ENCODE data around the gene GSTM4. TPM values are rescaled to one million over a fixed set of nuclear protein-coding genes. Genes with fewer than 3 reads are reported as not detected.

The GSTM4 gene
- total RNA-seq, 1 experiment from 2014 or later = 13.6 TPM

GRCh38 chr1:109626682-109627408 is 29.1 kb upstream of the GSTM4 start:
- CTCF ChIA-PET = interaction anchor here (1.0 kb wide), 1 partner anchor 83 kb away, joined by 3 read pairs; no protein-coding TSS in a partner anchor
- Mint-ChIP-seq H3K36me3 (ENCODE audit: insufficient read depth, unreplicated experiment) (peaks cover 20% of the 10 kb centered on the region), H3K9me3 (ENCODE audit: low read depth, unreplicated experiment) (no peaks in the 10 kb centered on the region), H3K27ac (ENCODE audit: unreplicated experiment) (no peak overlapping the region), H3K27me3 (ENCODE audit: unreplicated experiment) (no peaks in the 10 kb centered on the region), H3K4me3 (ENCODE audit: low read depth, unreplicated experiment) (no peak overlapping the region), H3K4me1 (ENCODE audit: low read depth, unreplicated experiment) (peaks cover 3% of the 10 kb centered on the region)
- intact Hi-C loops (cut with micrococcal nuclease; ENCODE audit: unreplicated experiment) = no loop called here
- TF ChIP-seq, protein P1, sequence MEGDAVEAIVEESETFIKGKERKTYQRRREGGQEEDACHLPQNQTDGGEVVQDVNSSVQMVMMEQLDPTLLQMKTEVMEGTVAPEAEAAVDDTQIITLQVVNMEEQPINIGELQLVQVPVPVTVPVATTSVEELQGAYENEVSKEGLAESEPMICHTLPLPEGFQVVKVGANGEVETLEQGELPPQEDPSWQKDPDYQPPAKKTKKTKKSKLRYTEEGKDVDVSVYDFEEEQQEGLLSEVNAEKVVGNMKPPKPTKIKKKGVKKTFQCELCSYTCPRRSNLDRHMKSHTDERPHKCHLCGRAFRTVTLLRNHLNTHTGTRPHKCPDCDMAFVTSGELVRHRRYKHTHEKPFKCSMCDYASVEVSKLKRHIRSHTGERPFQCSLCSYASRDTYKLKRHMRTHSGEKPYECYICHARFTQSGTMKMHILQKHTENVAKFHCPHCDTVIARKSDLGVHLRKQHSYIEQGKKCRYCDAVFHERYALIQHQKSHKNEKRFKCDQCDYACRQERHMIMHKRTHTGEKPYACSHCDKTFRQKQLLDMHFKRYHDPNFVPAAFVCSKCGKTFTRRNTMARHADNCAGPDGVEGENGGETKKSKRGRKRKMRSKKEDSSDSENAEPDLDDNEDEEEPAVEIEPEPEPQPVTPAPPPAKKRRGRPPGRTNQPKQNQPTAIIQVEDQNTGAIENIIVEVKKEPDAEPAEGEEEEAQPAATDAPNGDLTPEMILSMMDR (IDR thresholded peaks at IDR 0.05; ENCODE audit: unreplicated experiment) = no peak
- no TSS peak for BruUV-seq (replicated peaks)
- DNase-seq = no peak

- Mint-ChIP-seq H3K27ac (ENCODE audit: unreplicated experiment) (no peak overlapping the region), H3K27me3 (ENCODE audit: unreplicated experiment) (no peaks in the 10 kb centered on the region), H3K4me3 (ENCODE audit: low read depth, unreplicated experiment) (no peak overlapping the region), H3K36me3 (ENCODE audit: insufficient read depth, unreplicated experiment) (peaks cover 13% of the 10 kb centered on the region), H3K4me1 (ENCODE audit: low read depth, unreplicated experiment) (no peaks in the 10 kb centered on the region), H3K9me3 (ENCODE audit: low read depth, unreplicated experiment) (no peaks in the 10 kb centered on the region)
- no TSS peak for BruUV-seq (replicated peaks)
- intact Hi-C loops (cut with micrococcal nuclease; ENCODE audit: unreplicated experiment) = no loop called here
- CTCF ChIA-PET = no interaction called here
- TF ChIP-seq, protein P1 (IDR thresholded peaks at IDR 0.05; ENCODE audit: unreplicated experiment) = no peak
- DNase-seq = no peak
Measured at GRCh38 chr1:109627692-109628399, 28.1 kb upstream of the GSTM4 start.

DNA sequence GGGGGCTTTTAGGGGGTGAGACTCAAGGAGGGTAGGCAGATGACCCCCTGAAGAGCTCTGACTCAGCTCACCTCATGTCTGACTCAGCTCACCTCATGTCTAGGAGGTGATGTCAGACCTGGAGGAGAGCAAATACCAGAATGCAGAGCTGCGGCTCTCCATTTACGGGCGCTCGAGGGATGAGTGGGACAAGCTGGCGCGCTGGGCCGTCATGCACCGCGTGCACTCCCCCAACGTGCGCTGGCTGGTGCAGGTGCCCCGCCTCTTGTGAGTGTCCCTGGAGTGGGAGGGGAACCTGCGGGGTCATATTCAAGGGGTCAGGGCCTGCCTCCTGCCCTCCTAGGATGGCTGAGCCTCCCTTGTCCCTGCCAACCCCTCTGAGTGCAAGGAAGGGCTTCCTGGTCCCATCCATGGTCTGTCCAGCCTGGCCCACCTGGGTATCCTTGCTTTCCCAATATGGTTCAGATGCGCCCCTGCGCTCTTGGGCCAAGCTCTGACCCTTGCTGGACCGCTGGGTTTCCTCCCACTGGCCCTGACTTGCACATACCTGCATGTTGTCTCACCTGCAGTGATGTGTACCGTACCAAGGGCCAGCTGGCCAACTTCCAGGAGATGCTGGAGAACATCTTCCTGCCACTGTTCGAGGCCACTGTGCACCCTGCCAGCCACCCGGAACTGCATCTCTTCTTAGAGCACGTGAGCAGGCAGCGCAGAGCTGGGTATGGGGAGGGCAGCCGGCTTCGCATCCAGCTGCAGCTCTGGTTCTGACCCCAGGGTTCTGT is 27.2 kb upstream of the GSTM4 start:
- no peaks in the 10 kb centered on the region for H3K9me3 Mint-ChIP-seq (ENCODE audit: low read depth, unreplicated experiment)
- H3K4me1 Mint-ChIP-seq (ENCODE audit: low read depth, unreplicated experiment) = no peaks in the 10 kb centered on the region
- H3K36me3 Mint-ChIP-seq (ENCODE audit: insufficient read depth, unreplicated experiment) = peaks cover 10% of the 10 kb centered on the region
- H3K4me3 Mint-ChIP-seq (ENCODE audit: low read depth, unreplicated experiment) = no peak overlapping the region
- no TSS peak for BruUV-seq (replicated peaks)
- intact Hi-C loops (cut with micrococcal nuclease; ENCODE audit: unreplicated experiment) = no loop called here
- no peak for DNase-seq
- CTCF ChIA-PET = interaction anchor here (0.7 kb wide), 1 partner anchor 83 kb away, joined by 3 read pairs; no protein-coding TSS in a partner anchor
- H3K27me3 Mint-ChIP-seq (ENCODE audit: unreplicated experiment) = no peaks in the 10 kb centered on the region
- H3K27ac Mint-ChIP-seq (ENCODE audit: unreplicated experiment) = no peak overlapping the region
- TF ChIP-seq, protein P1 (IDR thresholded peaks at IDR 0.05; ENCODE audit: unreplicated experiment) = no peak

GRCh38 chr1:109629372-109630030 is 26.4 kb upstream of the GSTM4 start:
- H3K9me3 Mint-ChIP-seq (ENCODE audit: low read depth, unreplicated experiment) = no peaks in the 10 kb centered on the region
- no peak for DNase-seq
- H3K4me1 Mint-ChIP-seq (ENCODE audit: low read depth, unreplicated experiment) = peaks cover 3% of the 10 kb centered on the region
- no peak overlapping the region for H3K27ac Mint-ChIP-seq (ENCODE audit: unreplicated experiment)
- H3K4me3 Mint-ChIP-seq (ENCODE audit: low read depth, unreplicated experiment) = no peak overlapping the region
- H3K27me3 Mint-ChIP-seq (ENCODE audit: unreplicated experiment) = no peaks in the 10 kb centered on the region
- BruUV-seq (replicated peaks) = no TSS peak
- peaks cover 10% of the 10 kb centered on the region for H3K36me3 Mint-ChIP-seq (ENCODE audit: insufficient read depth, unreplicated experiment)
- intact Hi-C loops (cut with micrococcal nuclease; ENCODE audit: unreplicated experiment) = no loop called here
- CTCF ChIA-PET = interaction anchor here (0.6 to 1.4 kb wide), 4 partner anchors 9 to 325 kb away, joined by 3 to 17 read pairs (median 8); partner anchors contain the start of gene GNAI3
- TF ChIP-seq, protein P1 (IDR thresholded peaks at IDR 0.05; ENCODE audit: unreplicated experiment) = no peak

All from Calu3 (cell line).